ENCODE data around the gene RBBP7. TPM values are rescaled to one million over a fixed set of nuclear protein-coding genes. Genes with fewer than 3 reads are reported as not detected.

RBBP7 gene
- total RNA-seq, 1 experiment from 2014 or later: 197 TPM

- H3K4me2 ChIP-seq: no peak overlapping the region
- no peaks in the 10 kb centered on the region for H3K4me1 ChIP-seq (replicated peaks; ENCODE audit: insufficient read depth)
- CTCF ChIA-PET: interaction anchor here (0.6 kb wide), 1 partner anchor 1542 kb away, joined by 11 read pairs; no protein-coding TSS in a partner anchor
- DNase-seq: no peak
- no TSS peak for BruUV-seq (replicated peaks)
- no peaks in the 10 kb centered on the region for H4K20me1 ChIP-seq (ENCODE audit: insufficient read depth)
- H3K27ac ChIP-seq: no peak overlapping the region
- no peaks in the 10 kb centered on the region for H3K9me3 ChIP-seq (ENCODE audit: insufficient read depth, low read depth)
- H3K79me2 ChIP-seq (ENCODE audit: low read depth): peaks cover 30% of the 10 kb centered on the region
- no peaks in the 10 kb centered on the region for H3F3A ChIP-seq (ENCODE audit: insufficient read depth, low read depth)
- H3K9me2 ChIP-seq (ENCODE audit: insufficient read depth): no peaks in the 10 kb centered on the region
- no peaks in the 10 kb centered on the region for H3K27me3 ChIP-seq (ENCODE audit: insufficient read depth, low read depth)
- POLR2A ChIA-PET (ENCODE audit: unreplicated experiment): no interaction called here
- no peak overlapping the region for H2AFZ ChIP-seq
- no peak overlapping the region for H3K4me3 ChIP-seq
- no peak for TF ChIP-seq CTCF (conservative IDR thresholded peaks at IDR 0.05)
- TF ChIP-seq EZH2 (IDR thresholded peaks at IDR 0.05; ENCODE audit: low read depth): no peak
- peaks cover 29% of the 10 kb centered on the region for H3K36me3 ChIP-seq (ENCODE audit: low read depth)
- intact Hi-C loops (cut with micrococcal nuclease; ENCODE audit: unreplicated experiment): no loop called here
Measured at GRCh38 chrX:16853537-16853936, 16.6 kb downstream of the RBBP7 start.

GRCh38 chrX:16852617-16853179, 17.5 kb downstream of the RBBP7 start:
- no peak overlapping the region for H3K4me3 ChIP-seq
- H3K27me3 ChIP-seq (ENCODE audit: insufficient read depth, low read depth): no peaks in the 10 kb centered on the region
- CTCF ChIA-PET: interaction anchor here (1.1 kb wide), 1 partner anchor 30 kb away, joined by 3 read pairs; no protein-coding TSS in a partner anchor
- no peaks in the 10 kb centered on the region for H4K20me1 ChIP-seq (ENCODE audit: insufficient read depth)
- intact Hi-C loops (cut with micrococcal nuclease; ENCODE audit: unreplicated experiment): no loop called here
- TF ChIP-seq EZH2 (IDR thresholded peaks at IDR 0.05; ENCODE audit: low read depth) (no peak), CTCF (conservative IDR thresholded peaks at IDR 0.05) (no peak)
- DNase-seq: no peak
- H3K79me2 ChIP-seq (ENCODE audit: low read depth): peaks cover 23% of the 10 kb centered on the region
- no peaks in the 10 kb centered on the region for H3F3A ChIP-seq (ENCODE audit: insufficient read depth, low read depth)
- POLR2A ChIA-PET (ENCODE audit: unreplicated experiment): no interaction called here
- H3K9me3 ChIP-seq (ENCODE audit: insufficient read depth, low read depth): no peaks in the 10 kb centered on the region
- H3K27ac ChIP-seq: no peak overlapping the region
- peaks cover 23% of the 10 kb centered on the region for H3K36me3 ChIP-seq (ENCODE audit: low read depth)
- no peak overlapping the region for H3K4me2 ChIP-seq
- no peaks in the 10 kb centered on the region for H3K4me1 ChIP-seq (replicated peaks; ENCODE audit: insufficient read depth)
- BruUV-seq (replicated peaks): no TSS peak
- no peak overlapping the region for H2AFZ ChIP-seq
- no peaks in the 10 kb centered on the region for H3K9me2 ChIP-seq (ENCODE audit: insufficient read depth)

- Histone ChIP-seq H3F3A (ENCODE audit: insufficient read depth, low read depth) (0 out of 2 replicates have a peak, but pooled peaks cover under 1% of the 10 kb centered on the region), H3K4me3 (no peak overlapping the region), H3K36me3 (ENCODE audit: low read depth) (peaks cover 14% of the 10 kb centered on the region), H3K27me3 (ENCODE audit: insufficient read depth, low read depth) (no peaks in the 10 kb centered on the region), H3K79me2 (ENCODE audit: low read depth) (peaks cover 16% of the 10 kb centered on the region), H3K4me1 (replicated peaks; ENCODE audit: insufficient read depth) (no peaks in the 10 kb centered on the region), H2AFZ (no peak overlapping the region), H3K4me2 (no peak overlapping the region), H3K27ac (no peak overlapping the region), H4K20me1 (ENCODE audit: insufficient read depth) (no peaks in the 10 kb centered on the region), H3K9me2 (ENCODE audit: insufficient read depth) (no peaks in the 10 kb centered on the region), H3K9me3 (ENCODE audit: insufficient read depth, low read depth) (no peaks in the 10 kb centered on the region)
- ChIA-PET CTCF (no interaction called here), POLR2A (ENCODE audit: unreplicated experiment) (no interaction called here)
- DNase-seq: no peak
- intact Hi-C loops (cut with micrococcal nuclease; ENCODE audit: unreplicated experiment): no loop called here
- TF ChIP-seq CTCF (conservative IDR thresholded peaks at IDR 0.05): no peak
- no peak for TF ChIP-seq EZH2 (IDR thresholded peaks at IDR 0.05; ENCODE audit: low read depth)
- BruUV-seq (replicated peaks): no TSS peak
Measured at GRCh38 chrX:16851827-16852226, 18.3 kb downstream of the RBBP7 start.
